Effector memory CD4-positive, alpha-beta T cell (primary cell): ENCODE measurements around the gene TMPRSS9.

Experiments
- DNase-seq, 3 donors: peaks; one replicate each; pipeline ENCODE4 v3.0.0-alpha.2; 2020
- H3K27ac ChIP-seq: 2 replicates; pipeline ENCODE4 v1.7.0; 2013; ENCODE audit warnings: mild to moderate bottlenecking, low read length, moderate library complexity; ENCODE audit not compliant: insufficient read depth, poor library complexity, severe bottlenecking
- H3K27me3 ChIP-seq: replicated peaks from 2 replicates; pipeline ENCODE4 v1.7.0; 2013; ENCODE audit warnings: mild to moderate bottlenecking, low read length; ENCODE audit not compliant: insufficient read depth, control insufficient read depth, poor library complexity, severe bottlenecking
- H3K36me3 ChIP-seq: 2 replicates; pipeline ENCODE4 v1.7.0; 2013; ENCODE audit warnings: mild to moderate bottlenecking, low read length, moderate library complexity; ENCODE audit not compliant: control insufficient read depth, insufficient read depth
- H3K4me1 ChIP-seq: 2 replicates; pipeline ENCODE4 v1.7.0; 2013; ENCODE audit warnings: low read length, mild to moderate bottlenecking; ENCODE audit not compliant: control insufficient read depth, insufficient read depth, poor library complexity, severe bottlenecking
- H3K4me3 ChIP-seq: 2 replicates; pipeline ENCODE4 v1.7.0; 2013; ENCODE audit warnings: low read length, low read depth, mild to moderate bottlenecking; ENCODE audit not compliant: insufficient read depth, poor library complexity, severe bottlenecking
- H3K9me3 ChIP-seq: 2 replicates; pipeline ENCODE4 v1.7.0; 2013; ENCODE audit warnings: mild to moderate bottlenecking, low read length, moderate library complexity; ENCODE audit not compliant: control insufficient read depth
- total RNA-seq, 3 donors: gene quantifications; one replicate each; lab custom pipeline; 2026; lab: John Stamatoyannopoulos, UW

The TMPRSS9 gene
- 0 to 0.19 (median 0) reads per million in 3 donors for total RNA-seq

DNA sequence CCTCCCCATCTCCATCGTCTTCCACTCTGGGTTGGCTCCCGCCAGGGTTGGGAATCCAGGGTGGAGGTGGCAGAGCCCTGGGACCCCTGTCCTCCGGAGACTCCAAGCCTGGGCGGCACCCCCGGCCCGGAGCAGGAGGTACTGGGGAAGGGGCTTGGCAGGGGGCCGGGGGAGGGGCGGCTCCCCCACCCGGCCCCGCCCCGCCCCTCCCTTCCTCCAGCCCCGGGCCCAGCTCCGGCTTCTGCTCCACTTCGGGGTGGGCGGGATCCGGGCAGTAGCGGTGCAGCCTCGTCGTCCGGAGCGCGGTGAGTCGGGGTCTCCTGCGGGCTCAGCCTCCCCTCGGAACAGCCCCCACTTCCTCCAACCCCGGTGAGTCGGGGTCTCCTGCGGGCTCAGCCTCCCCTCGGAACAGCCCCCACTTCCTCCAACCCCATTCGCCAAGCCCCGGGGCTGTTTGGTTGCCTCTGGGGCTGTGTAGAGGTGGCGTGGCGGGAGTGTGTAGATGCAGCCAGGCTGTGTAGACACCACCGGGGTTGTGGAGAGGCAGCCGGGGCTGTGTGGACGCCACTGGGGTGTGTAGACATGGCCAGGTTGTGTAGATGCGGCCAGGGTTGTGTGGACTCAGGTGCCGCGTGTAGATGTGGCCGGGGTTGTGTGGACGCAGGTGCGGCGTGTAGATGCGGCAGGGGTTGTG, at the start of gene TMPRSS9:
Gene TMPRSS9, plus strand, starts transcription at position 274 of the 694 bp plus-strand sequence. CDS start 29,521 bp downstream, outside the sequence.
- no peaks in the 10 kb centered on the region for H3K27me3 ChIP-seq
- H3K4me1 ChIP-seq = no peaks in the 10 kb centered on the region
- H3K36me3 ChIP-seq = no peaks in the 10 kb centered on the region
- no peak for DNase-seq
- no peak within 1 kb of the TSS for H3K27ac ChIP-seq
- H3K4me3 ChIP-seq = no peak within 1 kb of the TSS
- no peaks in the 10 kb centered on the region for H3K9me3 ChIP-seq

GRCh38 chr19:2311093-2311492, 49.0 kb upstream of the TMPRSS9 start:
- Histone ChIP-seq H3K9me3 (peaks cover 7% of the 10 kb centered on the region), H3K36me3 (no peaks in the 10 kb centered on the region), H3K4me3 (no peak overlapping the region), H3K4me1 (no peaks in the 10 kb centered on the region), H3K27me3 (peaks cover 41% of the 10 kb centered on the region), H3K27ac (no peak overlapping the region)
- DNase-seq = no peak

DNA sequence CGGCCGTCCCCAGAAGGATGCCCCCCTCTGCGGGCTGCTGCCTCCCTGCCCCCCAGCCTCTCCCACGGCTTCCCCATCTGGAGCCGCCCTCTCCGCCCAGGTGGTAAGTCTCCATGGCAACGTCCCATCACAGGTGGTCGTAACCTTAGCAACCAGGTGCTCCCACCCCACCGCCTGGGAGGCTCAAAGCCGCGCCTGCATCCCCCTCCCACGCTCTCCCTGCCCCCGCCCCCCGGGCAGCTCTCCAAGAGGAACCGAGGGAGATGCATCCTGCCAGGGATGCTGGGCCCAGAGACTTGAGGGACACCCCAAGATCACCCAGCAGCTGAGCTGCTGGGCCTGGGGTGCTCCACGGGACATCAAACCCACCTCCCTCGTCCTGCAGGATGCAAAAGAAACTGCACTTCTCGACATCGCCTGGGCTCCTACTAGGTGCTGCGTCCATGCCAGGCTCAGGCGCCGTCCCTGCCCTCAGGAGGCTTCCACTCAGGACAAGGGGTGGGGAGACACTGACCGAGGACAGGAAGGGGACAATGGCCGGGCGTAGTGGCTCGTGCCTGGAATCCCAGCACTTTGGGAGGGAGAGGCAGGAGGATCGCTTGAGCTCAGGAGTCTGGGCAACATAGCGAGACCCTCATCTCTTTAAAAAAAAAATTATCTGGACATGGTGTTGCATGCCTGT, 47.1 kb upstream of the TMPRSS9 start:
- Histone ChIP-seq H3K36me3 (no peaks in the 10 kb centered on the region), H3K27me3 (peaks cover 24% of the 10 kb centered on the region), H3K9me3 (peaks cover 7% of the 10 kb centered on the region), H3K4me1 (no peaks in the 10 kb centered on the region), H3K4me3 (no peak overlapping the region), H3K27ac (no peak overlapping the region)
- DNase-seq = no peak

DNA sequence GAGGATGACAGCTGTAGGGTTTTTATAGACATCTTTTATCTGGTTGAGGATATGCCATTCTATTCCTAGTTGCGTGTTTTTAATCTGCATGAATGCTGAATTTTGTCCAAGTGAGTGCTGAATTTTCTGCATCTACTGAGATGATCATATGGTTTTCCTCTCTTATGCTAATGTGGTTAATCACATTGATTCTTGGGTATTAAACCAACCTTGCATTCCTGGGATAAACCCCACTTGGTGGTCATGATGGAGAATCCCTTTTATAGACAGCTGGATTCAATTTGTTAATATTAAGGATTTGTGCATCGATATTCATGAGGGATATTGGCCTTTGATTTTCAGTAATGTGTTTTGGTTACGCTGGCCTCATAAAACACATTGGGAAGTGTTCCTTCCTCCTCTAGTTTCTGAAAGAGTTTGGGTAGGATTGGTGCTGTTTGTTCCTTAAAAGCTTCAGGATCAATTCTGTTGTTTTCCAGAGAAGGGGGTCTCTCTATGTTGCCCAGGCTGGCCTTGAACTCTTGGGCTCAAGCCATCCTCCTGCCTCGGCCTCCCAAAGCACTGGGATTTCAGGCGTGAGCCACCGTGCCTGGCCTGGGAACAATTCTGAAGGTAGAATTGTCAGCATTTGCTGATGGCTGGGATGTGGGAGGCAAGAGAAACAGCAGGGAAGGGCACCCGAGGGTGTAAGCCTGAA, 44.8 kb upstream of the TMPRSS9 start:
- Histone ChIP-seq H3K27ac (no peak overlapping the region), H3K36me3 (no peaks in the 10 kb centered on the region), H3K4me3 (no peak overlapping the region), H3K27me3 (peaks cover 11% of the 10 kb centered on the region), H3K9me3 (peaks cover 7% of the 10 kb centered on the region), H3K4me1 (no peaks in the 10 kb centered on the region)
- no peak for DNase-seq

GRCh38 chr19:2315818-2316353, 44.2 kb upstream of the TMPRSS9 start:
- no peak overlapping the region for H3K27ac ChIP-seq
- peaks cover 11% of the 10 kb centered on the region for H3K27me3 ChIP-seq
- H3K4me1 ChIP-seq = no peaks in the 10 kb centered on the region
- H3K9me3 ChIP-seq = peaks cover 7% of the 10 kb centered on the region
- H3K4me3 ChIP-seq = no peak overlapping the region
- H3K36me3 ChIP-seq = peaks cover under 1% of the 10 kb centered on the region
- no peak for DNase-seq

- no peaks in the 10 kb centered on the region for H3K4me1 ChIP-seq
- peaks cover 7% of the 10 kb centered on the region for H3K9me3 ChIP-seq
- no peak overlapping the region for H3K4me3 ChIP-seq
- H3K27ac ChIP-seq = no peak overlapping the region
- no peak for DNase-seq
- H3K27me3 ChIP-seq = peaks cover 11% of the 10 kb centered on the region
- H3K36me3 ChIP-seq = peaks cover 4% of the 10 kb centered on the region
These were observed 42.8 kb upstream of the TMPRSS9 start for GRCh38 chr19:2317300-2317699.

- Histone ChIP-seq H3K4me1 (no peaks in the 10 kb centered on the region), H3K27ac (no peak overlapping the region), H3K4me3 (no peak overlapping the region), H3K9me3 (peaks cover 7% of the 10 kb centered on the region), H3K27me3 (peaks cover 7% of the 10 kb centered on the region), H3K36me3 (peaks cover 8% of the 10 kb centered on the region)
- no peak for DNase-seq
These were observed 42.3 kb upstream of the TMPRSS9 start for GRCh38 chr19:2317756-2318155.

DNA sequence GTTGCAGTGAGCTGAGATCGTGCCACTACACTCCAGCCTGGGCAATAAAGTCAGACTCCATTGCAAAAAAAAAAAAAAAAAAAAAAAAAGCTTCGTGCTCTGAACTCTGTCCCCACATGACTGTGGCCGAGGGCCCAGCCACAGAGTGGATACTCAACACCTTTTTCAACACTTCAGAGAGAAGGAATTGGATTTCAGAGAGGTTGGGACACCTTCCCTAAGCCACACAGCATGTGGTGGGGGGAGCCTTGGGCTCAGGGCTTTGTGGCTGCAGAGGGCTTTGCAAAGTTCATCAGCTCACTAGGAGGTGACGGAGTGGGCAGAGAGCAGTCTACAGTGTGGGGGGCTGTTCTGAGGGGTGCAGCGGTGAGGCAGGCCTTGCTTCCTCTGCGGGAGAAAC, 41.1 kb upstream of the TMPRSS9 start:
- no peak for DNase-seq
- Histone ChIP-seq H3K27me3 (no peaks in the 10 kb centered on the region), H3K9me3 (peaks cover 7% of the 10 kb centered on the region), H3K4me3 (no peak overlapping the region), H3K27ac (no peak overlapping the region), H3K4me1 (no peaks in the 10 kb centered on the region), H3K36me3 (peaks cover 17% of the 10 kb centered on the region)

DNA sequence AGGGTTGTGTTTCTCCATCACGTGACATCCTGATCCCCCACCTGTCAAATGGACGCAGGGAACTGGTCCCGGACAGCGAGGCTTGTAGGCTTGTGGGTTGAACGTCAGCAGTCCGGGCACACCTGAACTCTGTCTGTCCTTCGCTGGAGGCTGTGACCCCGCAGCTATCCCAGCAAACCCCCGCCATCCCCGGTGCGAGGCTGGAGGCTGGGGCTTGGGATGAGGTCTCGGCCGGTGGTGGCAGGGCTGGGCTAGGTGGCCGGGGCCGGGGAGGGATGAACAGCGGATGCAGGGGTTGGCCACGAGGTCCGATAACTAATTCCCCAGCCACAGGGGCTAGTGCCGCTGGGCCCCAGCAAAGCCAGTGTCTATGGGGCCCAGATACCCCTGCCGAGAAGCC, 40.5 kb upstream of the TMPRSS9 start:
- Histone ChIP-seq H3K9me3 (peaks cover 7% of the 10 kb centered on the region), H3K4me1 (no peaks in the 10 kb centered on the region), H3K27me3 (no peaks in the 10 kb centered on the region), H3K27ac (no peak overlapping the region), H3K4me3 (no peak overlapping the region), H3K36me3 (peaks cover 23% of the 10 kb centered on the region)
- no peak for DNase-seq

GRCh38 chr19:2320049-2320448, 40.0 kb upstream of the TMPRSS9 start:
- no peak for DNase-seq
- peaks cover 25% of the 10 kb centered on the region for H3K36me3 ChIP-seq
- H3K9me3 ChIP-seq = peaks cover 5% of the 10 kb centered on the region
- no peak overlapping the region for H3K4me3 ChIP-seq
- no peaks in the 10 kb centered on the region for H3K27me3 ChIP-seq
- no peak overlapping the region for H3K27ac ChIP-seq
- H3K4me1 ChIP-seq = no peaks in the 10 kb centered on the region
